Tongue (tissue), 2 donors: Measurements from ENCODE around the gene NISCH. TPM values are rescaled to one million over a fixed set of nuclear protein-coding genes. Genes with fewer than 3 reads are reported as not detected.
A peak's percentile ranks its signal among the peaks of the same experiment; 100 is the strongest.

ENCODE experiments used
- DNase-seq: peaks from one replicate; pipeline ENCODE4 v3.0.0-alpha.2; 2015
- total RNA-seq: library from RNA; depleted of rRNA; stranded (reverse); fragments of >200 nt; gene quantifications from one replicate; pipeline ENCODE4 v1.2.3, GENCODE V29; 2014

The NISCH gene
- total RNA-seq, 1 donor from 2014 or later = 82.2 TPM

DNA sequence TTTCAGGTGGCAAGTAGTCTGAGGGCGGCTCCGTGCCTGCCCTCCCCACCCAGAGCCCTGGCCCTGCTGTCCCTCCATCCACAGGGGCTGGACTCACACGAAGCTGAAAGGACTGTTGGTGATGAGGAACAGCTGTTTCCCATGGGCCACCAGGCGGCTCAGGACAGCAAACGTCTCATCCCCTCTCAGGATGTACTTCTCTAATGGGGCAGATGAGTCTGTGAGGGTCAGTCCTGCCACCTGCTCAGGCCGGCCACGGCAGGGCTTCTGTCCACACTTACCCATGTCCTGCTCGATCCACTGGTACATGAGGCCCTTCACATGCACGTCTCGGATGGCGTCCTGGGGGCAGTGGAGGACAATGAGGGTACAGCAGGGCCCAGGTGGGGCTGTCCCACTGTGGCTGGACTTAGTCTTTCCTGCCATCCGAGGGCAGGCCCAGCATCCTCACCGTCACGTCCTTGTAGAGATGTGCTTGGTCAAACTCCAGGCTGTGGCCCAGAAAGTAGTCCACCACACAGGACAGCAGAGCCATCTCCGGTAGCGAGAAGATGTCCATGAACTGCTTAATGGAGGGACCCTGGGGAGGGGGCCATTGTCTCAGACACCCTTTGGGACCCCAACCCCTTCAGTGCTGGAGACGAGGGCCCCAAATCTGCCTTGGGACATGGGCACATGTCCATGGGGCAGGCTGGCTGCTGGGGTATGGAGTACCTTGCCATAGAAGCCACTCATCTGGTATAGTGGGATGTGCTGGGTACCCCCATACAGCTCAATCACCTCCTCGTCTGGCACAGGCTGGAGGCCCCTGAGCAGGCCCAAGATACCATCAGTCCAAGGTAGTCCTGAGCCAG lies 72.6 kb downstream of the NISCH start:
- no peak for DNase-seq

DNA sequence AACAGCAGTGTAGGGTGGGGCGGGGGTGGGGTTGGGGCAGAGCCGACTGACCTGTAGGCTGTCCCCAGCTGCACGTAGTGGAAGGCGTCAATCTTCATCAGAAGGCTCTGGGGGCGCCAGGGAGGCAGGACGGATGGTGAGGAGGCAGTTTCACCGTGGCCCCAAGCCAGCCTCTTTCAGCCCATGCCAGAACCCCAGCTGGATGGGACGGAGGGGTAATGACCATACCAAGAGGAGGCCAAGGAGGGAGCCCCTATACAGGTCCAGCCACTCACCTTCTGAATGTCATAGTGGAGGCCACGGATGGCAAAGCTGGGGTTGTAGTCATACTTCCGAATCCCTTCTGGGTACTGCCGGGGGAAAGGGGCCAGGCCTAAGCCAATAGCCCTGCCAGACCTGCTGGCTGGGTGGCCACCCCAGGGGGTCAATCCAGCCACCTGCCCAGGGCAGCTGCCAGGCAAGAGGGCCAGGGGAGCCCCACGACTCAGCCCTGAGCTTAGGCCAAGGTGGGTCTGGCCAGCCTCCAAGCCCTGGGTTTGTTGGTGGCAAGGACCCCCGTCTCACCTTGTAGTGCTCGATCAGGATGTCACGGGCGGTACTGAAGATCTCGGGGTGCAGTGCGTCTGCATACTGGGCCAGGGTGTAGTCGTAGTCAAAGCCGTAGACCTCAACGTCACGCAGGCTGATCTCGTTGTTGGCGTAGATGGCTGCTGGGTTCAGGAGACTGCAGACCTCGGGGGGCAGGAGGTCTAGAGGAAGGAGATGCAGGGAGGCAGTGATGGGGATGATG lies 73.4 kb downstream of the NISCH start:
- DNase-seq = no peak

DNA sequence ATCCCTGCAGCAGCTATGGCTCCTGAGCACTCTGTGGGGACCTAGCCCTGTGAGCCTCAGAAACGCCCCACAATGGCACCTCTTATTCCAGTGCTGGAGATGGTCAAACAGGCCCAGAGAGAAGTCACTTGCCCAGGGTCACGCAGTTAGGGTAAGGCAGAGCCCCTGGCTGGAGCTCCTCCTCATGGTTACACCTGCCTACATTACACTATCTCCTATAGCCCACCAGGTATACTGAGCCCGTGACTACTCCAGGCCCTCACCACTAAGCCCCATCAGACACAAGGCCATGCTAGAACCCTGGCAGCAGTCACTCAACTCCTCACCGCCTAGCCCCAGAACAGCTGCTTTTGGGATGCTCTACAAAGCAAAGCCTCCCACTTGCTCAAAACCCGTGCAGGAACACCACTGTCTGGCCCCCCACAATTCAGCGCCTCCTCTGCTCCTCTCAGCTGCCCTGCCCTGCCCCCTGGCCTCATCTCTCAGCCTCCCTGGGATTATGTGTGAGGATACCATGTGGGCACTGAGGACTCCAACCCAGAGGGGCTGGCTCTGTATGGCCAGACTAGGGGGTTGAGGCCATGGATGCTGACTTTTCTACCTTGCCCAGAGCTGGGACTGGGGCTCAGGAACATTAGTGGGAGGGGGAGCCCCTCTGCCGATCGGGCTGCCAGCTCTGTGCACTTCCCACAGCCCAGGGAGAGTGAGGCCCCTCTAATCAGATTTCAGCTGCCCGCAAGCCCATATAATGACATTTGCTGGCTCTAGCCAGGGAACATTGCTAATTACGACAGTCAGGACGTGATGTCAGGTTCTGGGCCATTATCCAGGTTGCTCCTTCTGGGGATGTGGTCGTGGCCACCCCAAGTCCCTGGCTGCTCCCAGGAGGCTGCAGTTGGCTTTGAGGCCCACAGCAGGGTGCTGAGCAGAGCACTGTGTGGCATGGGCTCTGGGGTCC lies 74.3 kb downstream of the NISCH start:
- no peak for DNase-seq

DNA sequence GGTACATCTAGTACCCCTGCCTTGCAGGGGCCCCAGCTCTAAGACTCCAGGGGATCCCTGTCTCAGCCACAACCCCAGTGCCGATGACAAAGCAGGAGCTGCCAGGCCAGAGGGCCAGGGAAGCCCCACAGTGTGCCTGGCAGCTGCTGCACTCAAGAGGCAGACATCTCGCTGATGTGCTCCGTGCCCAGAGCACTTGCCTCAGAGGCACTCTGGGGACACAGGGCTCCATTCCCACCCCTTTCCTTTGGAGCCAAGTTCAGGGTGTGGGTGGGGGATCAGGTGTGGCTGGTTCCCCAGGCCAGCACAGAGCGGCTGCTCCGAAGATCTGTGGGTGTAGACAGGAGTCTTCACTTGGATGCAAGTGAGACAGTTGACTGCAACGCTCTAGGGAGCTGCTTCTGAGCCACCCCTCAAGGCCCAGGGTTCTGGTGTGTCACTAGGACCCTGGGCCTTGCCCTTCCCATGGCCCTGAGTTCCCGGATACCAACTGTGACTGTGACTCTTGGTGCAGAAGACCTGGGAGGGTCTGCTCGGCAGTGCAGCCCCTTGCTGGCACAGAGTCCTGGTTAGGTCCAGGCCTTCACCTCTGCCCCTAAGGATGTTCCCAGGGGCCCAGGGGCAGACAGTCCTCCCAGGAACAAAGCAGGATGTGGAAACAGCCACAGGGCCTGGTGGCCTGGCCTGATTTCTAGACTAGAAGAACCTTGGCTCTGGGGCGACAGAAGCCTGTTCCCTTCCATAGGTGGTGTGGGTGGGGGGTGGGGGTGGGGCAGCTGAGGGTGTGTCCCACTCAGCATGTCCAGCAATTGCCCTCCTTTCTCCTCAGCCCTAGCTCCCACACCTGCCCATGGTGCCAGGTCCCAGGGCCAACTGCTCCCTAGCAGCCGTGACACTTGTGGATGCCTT lies 75.8 kb downstream of the NISCH start:
- no peak for DNase-seq

DNA sequence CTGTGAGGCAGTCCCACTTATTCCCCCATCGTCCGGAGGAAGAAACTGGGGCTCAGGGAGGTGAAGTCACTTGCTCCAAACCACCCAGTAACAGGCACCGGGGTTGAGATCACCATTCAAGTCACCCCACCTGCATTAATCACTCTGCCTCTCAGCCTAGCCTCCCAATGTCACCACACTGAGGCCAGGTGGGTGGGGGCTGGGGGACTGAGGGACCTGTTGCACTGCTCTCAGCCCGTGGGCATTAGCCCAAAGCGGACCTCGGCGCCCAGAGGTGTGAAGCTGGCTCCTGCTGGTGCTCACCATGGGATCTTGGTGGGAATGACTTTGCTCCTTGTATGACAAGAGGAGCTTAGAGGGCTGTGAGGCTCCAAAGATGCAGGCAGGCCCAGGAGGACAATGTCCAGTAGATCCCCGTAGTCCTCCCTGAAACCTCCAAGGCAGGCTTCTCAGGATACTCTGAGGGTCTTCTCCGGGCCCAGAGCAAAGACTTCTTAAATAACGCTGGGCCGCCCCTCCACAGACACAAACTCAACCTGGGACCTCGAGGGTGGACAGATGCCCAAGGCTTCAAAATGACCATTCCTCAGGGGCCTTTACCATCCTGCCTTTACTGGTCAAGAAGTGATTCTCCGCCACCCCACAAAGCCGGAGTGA lies 76.6 kb downstream of the NISCH start:
- DNase-seq = no peak

DNA sequence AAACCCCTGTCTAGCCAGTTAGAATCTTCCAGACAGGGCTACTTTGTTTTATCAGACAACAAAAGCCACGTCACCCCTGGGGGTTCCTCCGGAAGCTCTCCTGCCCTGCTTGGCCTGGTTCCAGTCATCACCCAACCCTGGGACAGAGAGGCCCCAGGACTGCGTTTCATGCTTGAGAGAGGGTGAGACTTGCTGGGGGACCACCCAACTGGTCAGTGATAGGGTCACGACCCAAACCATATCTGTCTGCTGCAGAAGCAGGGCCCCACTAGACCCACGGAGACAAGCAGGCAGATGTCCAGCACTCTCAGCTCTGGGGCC lies 77.1 kb downstream of the NISCH start:
- no peak for DNase-seq

DNA sequence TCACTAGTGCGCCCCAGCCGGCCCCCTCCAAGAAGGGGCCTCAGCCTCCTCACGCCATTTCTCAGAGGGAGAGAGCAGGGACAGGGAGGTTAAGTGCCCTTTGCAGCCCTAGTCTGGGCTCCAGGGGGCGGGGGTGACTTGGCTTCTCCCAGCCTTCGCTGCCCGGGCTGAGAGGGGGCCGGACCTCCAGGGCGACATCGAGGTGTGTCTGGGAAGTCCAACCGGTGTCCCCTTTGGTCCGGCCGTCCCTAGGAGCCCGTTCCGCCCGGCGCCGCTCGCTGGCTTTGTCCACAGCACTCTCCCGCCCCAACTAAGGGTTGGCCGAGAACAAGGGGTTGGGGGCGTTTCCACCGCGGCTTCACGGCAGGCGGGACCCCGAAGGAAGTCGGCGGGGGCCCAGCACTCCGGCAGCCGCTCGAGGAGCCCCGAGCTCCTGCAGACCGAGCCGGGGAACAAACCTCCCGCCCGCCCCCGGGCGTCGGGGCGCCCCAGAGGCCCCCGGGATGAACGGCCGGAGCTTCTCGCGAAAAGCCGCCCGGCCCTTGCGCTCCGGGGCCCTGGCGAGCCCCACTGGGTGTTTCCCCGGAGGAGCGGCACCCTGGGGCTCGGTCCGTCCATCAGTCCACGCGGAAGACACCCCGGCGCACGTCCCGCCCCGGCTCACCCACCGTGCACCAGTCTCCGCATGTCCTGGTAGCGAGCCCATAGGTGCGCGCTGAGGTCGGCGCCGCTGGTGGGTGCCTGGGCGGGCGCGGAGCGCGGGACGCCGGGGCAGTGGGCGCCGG lies 77.6 kb downstream of the NISCH start:
- DNase-seq = peak; percentile 43

DNA sequence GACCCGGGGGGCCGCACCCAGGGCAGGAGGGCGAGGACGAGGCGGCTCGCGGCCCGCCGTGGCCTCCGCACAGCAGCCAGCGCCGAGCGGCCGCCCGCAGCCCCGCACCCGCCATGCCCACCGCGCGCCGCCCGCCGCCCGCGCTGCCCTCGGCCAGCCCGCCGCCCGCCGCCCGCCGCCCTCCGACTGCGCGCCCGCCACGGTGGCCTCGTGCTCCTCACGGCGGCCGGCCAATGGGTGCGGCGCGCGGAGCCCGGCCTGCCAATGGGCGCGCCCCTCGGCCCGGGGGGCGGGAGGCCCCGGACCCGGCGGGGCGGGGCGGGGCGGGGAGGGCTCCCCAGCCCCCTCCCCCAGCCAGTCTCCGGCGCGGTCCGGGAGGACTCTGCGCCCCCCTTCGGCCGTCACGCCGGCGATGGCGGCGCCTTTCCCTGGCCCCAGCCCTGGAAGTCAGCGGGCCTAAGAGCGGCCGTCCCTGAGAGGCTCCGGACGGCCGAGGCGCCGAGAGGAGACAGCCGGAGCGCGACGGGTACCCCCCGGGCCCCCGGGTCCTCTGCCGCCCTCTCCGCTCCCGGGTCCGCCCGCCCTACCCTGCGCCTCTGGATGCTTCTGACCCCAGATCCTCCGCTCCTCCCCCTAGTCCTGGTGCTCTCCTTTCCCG lies 78.3 kb downstream of the NISCH start, which contains the start of gene NT5DC2:
Gene NT5DC2 (minus strand): TSS at position 235 of the 658 bp plus-strand sequence. CDS start 120 bp downstream, at position 115.
- DNase-seq = peak; percentile 92

DNA sequence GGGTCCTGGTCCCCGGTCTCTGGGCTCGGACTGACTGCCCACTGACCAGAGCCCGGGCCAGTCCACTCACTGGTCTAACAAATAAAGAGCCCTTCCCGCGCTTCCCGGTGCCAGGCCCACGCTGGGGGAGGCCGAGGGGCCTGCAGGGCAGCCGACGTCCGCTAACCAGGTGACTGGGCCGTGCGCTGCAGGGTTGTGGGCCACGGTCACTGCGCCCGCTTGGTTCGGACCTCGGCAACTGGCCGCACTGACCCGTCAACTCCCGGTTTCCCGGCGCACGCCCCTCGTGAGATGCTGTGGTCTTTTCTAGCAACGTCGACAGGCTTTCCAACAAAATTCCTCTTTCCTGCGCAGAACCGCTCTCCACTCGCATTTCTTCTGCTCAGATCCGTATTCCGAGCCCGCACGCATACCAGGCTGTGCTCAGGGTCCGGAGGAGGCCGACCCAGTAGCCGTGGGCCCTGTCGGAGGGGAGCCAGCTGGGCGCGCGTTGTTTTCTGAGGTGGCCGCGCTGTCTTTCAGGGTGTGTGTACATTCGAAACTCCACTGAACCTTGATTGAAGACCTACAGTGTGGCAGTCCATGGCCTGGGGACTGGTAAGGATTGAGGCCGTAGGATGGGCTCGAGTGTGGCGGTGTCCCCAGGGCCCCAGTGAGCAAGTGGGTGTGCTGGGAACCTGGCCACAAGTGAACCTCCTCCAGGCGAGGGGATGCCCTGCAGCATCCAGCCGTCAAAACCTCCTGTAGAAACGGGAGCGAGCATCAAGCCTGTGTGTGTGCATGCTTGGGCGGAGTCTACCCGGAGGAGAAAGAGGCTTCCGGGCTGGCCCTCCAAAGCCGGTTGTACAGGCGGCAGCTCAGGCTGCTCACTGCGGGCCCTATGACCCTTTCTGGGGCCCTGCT lies 79.1 kb downstream of the NISCH start:
- DNase-seq = peak; percentile 56

DNA sequence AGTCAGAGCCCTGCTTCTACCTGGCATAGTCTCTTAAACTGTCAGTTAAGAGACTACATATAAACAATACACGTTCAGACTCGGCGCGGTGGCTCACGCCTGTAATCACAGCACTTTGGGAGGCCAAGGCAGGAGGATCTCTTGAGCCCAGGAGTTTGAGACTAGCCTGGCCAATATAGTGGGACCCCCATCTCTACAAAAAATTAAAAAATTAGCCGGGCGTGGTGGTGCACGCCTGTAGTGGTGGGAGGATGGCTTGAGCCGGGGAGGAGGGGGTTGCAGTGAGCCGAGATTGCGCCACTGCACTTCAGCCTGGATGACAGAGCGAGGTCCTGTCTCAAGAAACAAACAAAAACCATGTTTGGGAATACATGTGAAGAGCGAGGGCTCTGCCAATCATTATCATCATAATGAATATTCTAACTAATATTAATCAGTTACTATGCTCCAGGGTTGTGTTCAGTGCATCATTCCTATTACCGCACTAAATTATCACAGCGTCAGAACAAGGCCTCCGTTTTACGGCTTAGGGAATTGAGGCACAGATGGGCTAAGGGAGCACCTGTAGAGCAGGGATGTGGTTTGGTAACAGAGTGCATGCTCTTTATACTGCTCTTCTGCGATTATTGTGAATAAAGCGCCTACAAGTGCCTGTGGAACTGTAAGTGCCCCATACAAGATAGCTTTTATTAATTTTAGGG lies 80.2 kb downstream of the NISCH start:
- DNase-seq = no peak

DNA sequence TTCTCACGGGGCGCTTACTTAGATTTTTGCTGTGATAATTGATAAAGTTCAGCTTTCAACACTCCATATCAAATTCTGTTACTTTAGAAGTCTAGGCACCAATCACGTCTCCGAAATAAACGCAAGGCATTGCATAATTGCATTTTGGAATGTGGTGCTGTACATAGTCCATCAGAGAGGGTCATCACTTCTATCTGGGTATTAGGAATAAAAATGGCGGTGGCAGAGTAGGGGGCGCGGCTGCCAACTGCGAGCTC lies 80.6 kb downstream of the NISCH start:
- no peak for DNase-seq

DNA sequence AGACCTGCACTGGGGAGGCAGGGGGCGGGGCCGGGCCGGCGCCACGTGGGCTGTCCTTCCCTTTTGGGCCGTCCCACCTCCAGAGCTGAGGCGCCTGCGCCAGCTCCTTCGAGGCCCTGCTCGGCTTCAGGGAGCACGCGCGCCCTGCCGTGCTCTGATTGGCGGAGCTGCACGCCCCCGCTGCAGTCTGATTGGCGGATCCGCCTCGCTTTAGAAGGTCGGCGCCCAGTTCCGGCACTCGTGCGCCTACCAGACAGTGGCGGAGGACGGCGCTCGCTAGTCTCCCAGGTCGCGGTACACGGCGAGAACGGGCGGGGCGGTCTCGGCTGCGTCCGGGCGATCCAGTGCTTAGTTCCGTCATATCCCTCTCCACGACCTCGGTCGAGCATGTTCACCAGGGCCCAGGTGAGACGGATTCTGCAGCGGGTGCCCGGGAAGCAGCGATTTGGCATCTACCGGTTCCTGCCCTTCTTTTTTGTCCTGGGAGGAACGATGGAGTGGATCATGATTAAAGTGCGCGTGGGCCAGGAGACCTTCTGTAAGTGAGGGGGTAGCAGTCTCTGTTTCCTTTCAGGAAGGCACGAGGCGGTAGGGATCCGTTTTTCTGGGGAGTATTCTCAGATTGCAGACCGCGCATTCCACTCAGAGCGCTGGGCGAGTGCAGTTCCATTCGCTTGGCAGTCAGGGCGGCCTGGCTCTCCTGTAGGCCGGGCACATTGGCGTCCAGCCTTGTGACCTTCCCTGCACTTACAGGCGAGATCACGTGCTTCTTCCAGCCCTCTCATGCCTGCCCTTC lies 81.2 kb downstream of the NISCH start, which contains the start of gene UQCC5:
Gene UQCC5 (plus strand): TSS at position 237 of the 796 bp plus-strand sequence. CDS start 151 bp downstream, at position 388.
- peak; percentile 99 for DNase-seq

DNA sequence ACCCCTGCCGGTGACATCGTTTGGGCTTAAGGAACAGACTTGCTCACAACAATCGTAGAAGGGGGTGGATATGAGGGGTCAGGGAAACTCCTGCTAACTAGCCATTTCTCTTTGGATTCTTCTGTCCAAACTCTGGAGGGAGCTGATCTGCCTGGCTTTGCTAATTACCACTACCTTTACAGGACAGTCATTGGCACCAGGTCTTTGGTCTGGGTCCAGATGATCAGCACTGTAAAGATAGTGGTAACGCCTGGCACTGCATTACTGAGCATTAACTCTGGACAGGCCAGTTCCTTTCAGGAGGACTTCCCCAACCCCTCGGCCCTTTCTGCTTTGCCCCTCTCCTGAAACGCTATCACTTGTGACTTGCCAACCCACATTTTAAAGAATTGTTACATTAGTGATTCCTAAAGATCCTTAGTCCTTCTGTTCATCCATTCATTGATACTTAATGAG lies 81.8 kb downstream of the NISCH start:
- DNase-seq = no peak

DNA sequence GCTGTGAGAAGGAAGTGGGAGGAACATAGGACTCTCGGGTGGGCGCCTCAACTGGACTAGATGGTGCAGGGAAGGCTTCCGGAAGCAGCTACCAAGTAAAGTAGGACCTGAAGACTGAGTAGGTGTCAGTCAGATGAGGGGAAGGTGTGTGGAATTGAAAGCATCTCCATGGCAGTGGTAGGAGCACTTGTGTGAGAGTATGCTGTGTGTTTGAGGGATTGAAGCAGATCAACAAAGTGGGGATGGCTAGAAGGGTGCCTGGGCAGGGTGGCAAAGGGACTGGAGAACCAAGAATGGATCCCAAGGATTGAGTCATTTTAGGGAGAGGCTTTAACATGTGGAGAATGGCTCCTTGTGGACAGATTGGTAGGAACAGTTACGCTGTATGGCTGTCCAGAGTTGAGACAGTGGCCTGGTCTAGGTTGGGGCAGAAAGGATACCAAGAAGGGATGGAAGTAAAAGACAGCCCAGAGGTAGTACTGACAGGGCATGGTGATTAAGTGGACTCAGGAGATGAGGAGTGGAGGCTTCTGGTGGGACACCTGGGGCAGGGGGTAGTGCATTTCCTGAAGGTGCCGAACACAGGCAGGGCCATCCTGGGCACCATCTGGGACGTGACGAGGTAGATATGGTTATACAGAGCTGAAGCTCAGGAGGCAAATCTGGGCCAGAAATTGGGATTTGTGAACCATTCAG lies 82.5 kb downstream of the NISCH start:
- no peak for DNase-seq

DNA sequence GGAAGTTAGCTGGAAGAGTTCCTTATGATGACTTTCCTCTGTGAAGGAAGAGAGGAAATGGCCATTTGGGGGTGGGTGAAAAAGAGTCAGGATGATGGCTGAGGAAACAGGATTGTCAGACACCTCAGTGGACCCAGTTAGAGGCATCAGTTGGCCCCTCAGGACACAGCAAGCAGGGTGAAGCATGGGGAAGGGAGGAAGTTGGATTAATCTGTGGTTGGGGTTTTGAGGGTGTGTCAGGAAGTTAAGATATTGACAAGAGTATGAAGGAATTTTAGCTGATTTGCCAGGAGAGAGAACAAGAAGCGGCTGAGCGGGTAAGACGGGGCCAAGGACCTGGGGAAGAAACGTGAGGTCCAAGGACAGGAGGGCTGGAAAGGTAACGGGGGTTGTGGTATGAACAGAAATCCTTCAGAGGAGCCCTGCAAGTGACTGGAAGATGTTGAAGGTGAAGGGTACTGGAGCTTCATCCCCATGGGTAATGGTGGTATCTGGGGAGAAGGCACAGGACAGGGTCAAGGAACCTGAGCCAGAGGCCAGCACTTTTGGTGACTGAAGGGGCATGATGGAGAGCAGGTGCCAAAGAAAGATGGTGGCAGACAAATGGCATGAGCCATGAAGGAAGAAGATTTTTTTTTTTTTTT lies 83.7 kb downstream of the NISCH start:
- no peak for DNase-seq

DNA sequence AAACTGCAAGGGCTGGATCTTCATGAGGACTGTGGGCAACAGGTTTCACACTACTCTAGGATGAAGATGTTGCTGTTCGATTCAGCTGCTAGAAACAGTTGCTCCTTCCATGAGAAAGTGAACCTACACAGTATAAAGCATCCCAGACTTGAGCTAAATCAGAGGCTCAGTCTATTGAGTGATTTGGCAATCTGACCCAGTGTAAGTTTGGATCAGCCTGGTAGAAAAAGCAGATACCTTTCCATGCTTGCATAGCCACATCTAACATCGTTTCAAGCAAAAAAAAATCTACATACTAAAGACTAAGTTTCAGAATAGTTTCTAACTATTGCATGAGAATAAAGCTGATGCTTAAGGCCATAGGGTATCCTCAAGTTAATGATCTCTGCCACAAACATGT lies 85.6 kb downstream of the NISCH start:
- no peak for DNase-seq
